GM12878 (cell line): Measurements from ENCODE around the gene CERK. TPM values are rescaled to one million over a fixed set of nuclear protein-coding genes. Genes with fewer than 3 reads are reported as not detected.

Source experiments
- ATAC-seq: fragments of 200-7000 bp; cut with Tn5 transposase; 3 replicates; pipeline ENCODE4 v1.9.1; 2020; ENCODE audit warnings: mild to moderate bottlenecking, moderate library complexity
- BruUV-seq: library from RNA; stranded (reverse); fragments of 400-500 nt; replicated peaks from 2 replicates; lab custom pipeline; 2021; lab: Mats Ljungman, UMichigan
- CTCF ChIA-PET: fragments of 300-600 bp; sonication (Branson Sonifier 250); formaldehyde crosslinking; extraction: SDS; loops from one replicate; lab custom pipeline; 2021; ENCODE audit warnings: inconsistent platforms; lab: Yijun Ruan, JAX
- POLR2A ChIA-PET: fragments of 350-600 bp; formaldehyde crosslinking; extraction: SDS; loops from one replicate; lab custom pipeline; 2021; ENCODE audit warnings: inconsistent platforms; lab: Charles Lee
- RAD21 ChIA-PET: fragments of 300-600 bp; sonication (Branson Sonifier 250); formaldehyde crosslinking; loops from one replicate; lab custom pipeline; 2023; ENCODE audit warnings: antibody characterized with exemption; ENCODE audit not compliant: unreplicated experiment; lab: Charles Lee
- SMC1A ChIA-PET: fragments of 300-600 bp; sonication (Branson Sonifier 250); formaldehyde crosslinking; loops from one replicate; lab custom pipeline; 2023; ENCODE audit not compliant: unreplicated experiment, uncharacterized antibody; lab: Charles Lee
- DNase-seq: peaks from one replicate; pipeline ENCODE4 v3.0.0-alpha.2; 2011; ENCODE audit warnings: low read depth, low spot score
- FAIRE-seq: peaks from 3 replicates; lab custom pipeline; 2011; peaks lifted over from hg19 to GRCh38; lab: Jason Lieb, UNC
- H2AFZ ChIP-seq: 2 replicates; pipeline ENCODE4 v1.6.0; 2011; ENCODE audit warnings: low read depth, low read length, control low read depth; ENCODE audit not compliant: control insufficient read depth
- H3K27ac ChIP-seq: 2 replicates; pipeline ENCODE4 v1.5.1; 2011; ENCODE audit warnings: control low read depth; ENCODE audit not compliant: control insufficient read depth, insufficient read depth
- H3K27me3 ChIP-seq, 2 experiments: replicated peaks in 1 of 2; 2 replicates each; pipeline versions ENCODE4 v1.6.0 to v1.6.1; 2011; ENCODE audit warnings: low read length in 1 of 2; ENCODE audit not compliant: control insufficient read depth in 2 of 2, insufficient read depth in 2 of 2
- H3K36me3 ChIP-seq, 2 experiments: 2 replicates each; pipeline ENCODE4 v1.5.1; 2011; ENCODE audit warnings: low read length in 1 of 2; ENCODE audit not compliant: control insufficient read depth in 2 of 2, insufficient read depth in 2 of 2
- H3K4me1 ChIP-seq: 2 replicates; pipeline ENCODE4 v1.6.1; 2011; ENCODE audit warnings: mild to moderate bottlenecking, low read length, moderate library complexity, mixed read lengths; ENCODE audit not compliant: control insufficient read depth, insufficient read depth
- H3K4me2 ChIP-seq: 2 replicates; pipeline ENCODE4 v1.6.0; 2011; ENCODE audit warnings: control low read depth; ENCODE audit not compliant: control insufficient read depth, insufficient read depth
- H3K4me3 ChIP-seq: fragments of 200-600 bp; sonication (generic); 2 replicates; pipeline ENCODE4 v1.5.1; 2016
- H3K79me2 ChIP-seq: 2 replicates; pipeline ENCODE4 v1.6.0; 2011; ENCODE audit warnings: low read length; ENCODE audit not compliant: control insufficient read depth, insufficient read depth
- H3K9ac ChIP-seq: 2 replicates; pipeline ENCODE4 v1.8.0; 2011; ENCODE audit warnings: low read length, control low read depth, mixed read lengths; ENCODE audit not compliant: control insufficient read depth, insufficient read depth
- H3K9me3 ChIP-seq: replicated peaks from 3 replicates; pipeline ENCODE4 v1.5.1; 2011; ENCODE audit warnings: mild to moderate bottlenecking, low read length; ENCODE audit not compliant: control insufficient read depth, insufficient read depth
- H4K20me1 ChIP-seq: 2 replicates; pipeline ENCODE4 v1.6.0; 2011; ENCODE audit not compliant: control insufficient read depth, insufficient read depth
- ASH2L ChIP-seq: fragments of 300-600, 200-600 bp; sonication (generic); IDR thresholded peaks from 2 replicates; pipeline ENCODE4 v1.6.1; 2017; ENCODE audit warnings: low read depth, mild to moderate bottlenecking, borderline replicate concordance
- BMI1 ChIP-seq: fragments of 450-650 bp; IDR thresholded peaks from 2 replicates; pipeline ENCODE4 v1.6.1; 2016; ENCODE audit warnings: mild to moderate bottlenecking, moderate library complexity, borderline replicate concordance
- CHD2 ChIP-seq: IDR thresholded peaks from 2 replicates; pipeline ENCODE4 v1.6.1; 2011; ENCODE audit warnings: low read depth, low read length, improper control_type of control experiment, borderline replicate concordance
- DPF2 ChIP-seq: fragments of 450-650 bp; IDR thresholded peaks from 2 replicates; pipeline ENCODE4 v1.6.1; 2017; ENCODE audit warnings: mild to moderate bottlenecking
- FOS ChIP-seq: IDR thresholded peaks from 3 replicates; pipeline ENCODE4 v1.6.1; 2011; ENCODE audit warnings: borderline replicate concordance; ENCODE audit not compliant: insufficient read length; ENCODE audit errors: extremely low read depth
- HDGF ChIP-seq: fragments of 450-650 bp; IDR thresholded peaks from 2 replicates; pipeline ENCODE4 v1.6.1; 2016; ENCODE audit warnings: antibody characterized with exemption
- KDM1A ChIP-seq: fragments of 200-600 bp; sonication (generic); IDR thresholded peaks from 2 replicates; pipeline ENCODE4 v1.6.1; 2016; ENCODE audit warnings: borderline replicate concordance
- MTA2 ChIP-seq: fragments of 450-650 bp; IDR thresholded peaks from 2 replicates; pipeline ENCODE4 v1.6.1; 2016; ENCODE audit warnings: low read depth, mild to moderate bottlenecking, moderate library complexity
- MYB ChIP-seq: fragments of 150-350 bp; IDR thresholded peaks from 2 replicates; pipeline ENCODE4 v1.6.1; 2014; ENCODE audit warnings: mild to moderate bottlenecking, low read depth, low read length, borderline replicate concordance
- NFIC ChIP-seq: IDR thresholded peaks from 2 replicates; pipeline ENCODE4 v1.6.1; 2012; ENCODE audit warnings: low read depth, mild to moderate bottlenecking, inconsistent platforms, low read length, moderate library complexity
- NR2F1 ChIP-seq: fragments of 450-650 bp; conservative IDR thresholded peaks from 2 replicates; pipeline ENCODE4 v1.6.1; 2017; ENCODE audit warnings: mild to moderate bottlenecking
- SMAD1 ChIP-seq: fragments of 450-650 bp; IDR thresholded peaks from 2 replicates; pipeline ENCODE4 v1.6.1; 2018; ENCODE audit warnings: mild to moderate bottlenecking, low read depth; ENCODE audit not compliant: partially characterized antibody
- ZBTB11 ChIP-seq: fragments of 450-650 bp; formaldehyde crosslinking; IDR thresholded peaks from 2 replicates; pipeline ENCODE4 v1.5.0; 2022; ENCODE audit warnings: mild to moderate bottlenecking, missing genetic modification characterization
- WGBS: methylation state at CpG from one replicate; pipeline ENCODE4 v1.1.6; 2016; ENCODE audit warnings: low lambda C conversion rate; ENCODE audit not compliant: insufficient replicate concordance, insufficient coverage; ENCODE audit errors: missing lambda C conversion rate; 5-methylcytosine and 5-hydroxymethylcytosine counted together
- in situ Hi-C: fragments of 300-500 bp; cut with MboI; formaldehyde crosslinking; loops from 9 replicates; pipeline ENCODE4 v1.14.3; 2018; ENCODE audit warnings: mixed read lengths
- intact Hi-C: fragments of 100-400 bp; cut with micrococcal nuclease; formaldehyde crosslinking; loops from one replicate; pipeline ENCODE4 v1.14.2; 2022; ENCODE audit not compliant: unreplicated experiment
- polyA plus RNA-seq, 11 experiments: library from polyadenylated mRNA; depleted of rRNA in 4 of 11; unstranded in 6 of 11; stranded (reverse) in 5 of 11; fragments of >200 nt; fragmentation: Nextera tagmentation in 4 of 11; fragmentation: Illumina TruSeq in 1 of 11; extraction: Ambion mirVana in 4 of 11; extraction: Trizol in 1 of 11; gene quantifications; 1 replicate in 1 of 11; 2 replicates in 10 of 11; pipeline versions ENCODE4 v1.2.1 to v1.2.3, GENCODE V29; 2011 to 2016; ENCODE audit warnings: inconsistent platforms in 2 of 11, missing spikeins in 2 of 11, low read depth in 1 of 11
- total RNA-seq, 4 experiments: library from RNA; depleted of rRNA in 3 of 4; stranded (reverse); fragments of >200 nt in 3 of 4; fragmentation: Illumina TruSeq in 1 of 4; extraction: Trizol in 1 of 4; gene quantifications; 2 replicates each; pipeline versions ENCODE4 v1.2.1 to v1.2.3, GENCODE V29; 2013 to 2021

Gene CERK
- total and polyA plus RNA-seq, 10 of the 15 experiments (the other 5 are each of a cell fraction or from before 2014, with no cell fraction given), result 4.0 to 41.1 (median 30.2) TPM

- POLR2A ChIA-PET, result no interaction called here
- Histone ChIP-seq H2AFZ (no peak overlapping the region), H3K4me1 (no peaks in the 10 kb centered on the region), H3K27ac (no peak overlapping the region), H3K36me3 (peaks cover 0 to 7% of the 10 kb centered on the region in 2 experiments; a peak in 3 of 4 replicates), H3K9me3 (no peaks in the 10 kb centered on the region), H4K20me1 (no peaks in the 10 kb centered on the region), H3K9ac (no peak overlapping the region), H3K79me2 (no peaks in the 10 kb centered on the region; the same call in 1 of the 2 replicates), H3K4me2 (no peak overlapping the region), H3K4me3 (no peak overlapping the region), H3K27me3 (no peaks in the 10 kb centered on the region)
- WGBS, result 94% methylated on average over 11 of the region's 11 CpGs
- SMC1A ChIA-PET, result interaction anchor here (1.2 kb wide), 1 partner anchor 76 kb away, joined by 4 read pairs; no protein-coding TSS in a partner anchor
- FAIRE-seq, result no peak
- in situ Hi-C loops, result no loop called here
- CTCF ChIA-PET, result interaction anchor here (1.9 kb wide), 1 partner anchor 76 kb away, joined by 9 read pairs; no protein-coding TSS in a partner anchor
- RAD21 ChIA-PET, result no interaction called here
- intact Hi-C loops, result no loop called here
- TF ChIP-seq KDM1A (no peak), HDGF (no peak), MTA2 (no peak), MYB (no peak), BMI1 (no peak), NFIC (no peak), NR2F1 (no peak), CHD2 (no peak), SMAD1 (no peak), ZBTB11 (CRISPR knock-in tag) (no peak), DPF2 (no peak), FOS (no peak), ASH2L (no peak)
- no peak for DNase-seq
- BruUV-seq, result no TSS peak
- ATAC-seq, result no peak
Observed at GRCh38 chr22:46639843-46640242, 98.2 kb downstream of the CERK start.
